Stomach (tissue), 4 donors: ENCODE results near the gene CGB8.

Experiments used
- CTCF ChIP-seq, 7 experiments: fragments of 450-650 bp in 4 of 7; fragments of 200-600 bp in 3 of 7; sonication (generic) in 3 of 7; IDR thresholded peaks; one replicate each; pipeline ENCODE4 v1.5.1; 2016 to 2019; ENCODE audit warnings: antibody characterized with exemption in 7 of 7, control low read depth in 2 of 7, mild to moderate bottlenecking in 1 of 7
- POLR2AphosphoS5 ChIP-seq, 3 donors: sonication (generic); formaldehyde crosslinking; IDR thresholded peaks; one replicate each; pipeline ENCODE4 v1.6.1; 2016; ENCODE audit warnings: antibody characterized with exemption in 3 of 3

GRCh38 chr19:49061445-49061844 is 12.5 kb upstream of the CGB8 start:
- TF ChIP-seq CTCF (IDR thresholded peaks at IDR 0.05) (no peak), POLR2AphosphoS5 (IDR thresholded peaks at IDR 0.05) (no peak)
